Right lobe of liver (tissue), 4 donors: Measurements from ENCODE around the gene PPP4R2.

Experiments
- POLR2A ChIP-seq: fragments of 450-650 bp; IDR thresholded peaks from one replicate; pipeline ENCODE4 v1.6.1; 2017; ENCODE audit warnings: antibody characterized with exemption, mild to moderate bottlenecking
- TF ChIP-seq, protein P1 (sequence below), 4 donors: fragments of 200-600 bp in 3 of 4; fragments of 450-650 bp in 1 of 4; IDR thresholded peaks; one replicate each; pipeline versions ENCODE4 v1.5.1 to v1.8.0; 2016 to 2022; ENCODE audit warnings: antibody characterized with exemption in 4 of 4, mild to moderate bottlenecking in 2 of 4
- donor health status: DM: no; HTN: no; CAD: no.
- donor health status: DM: no; HTN: no; CAD: no.
- donor health status: DM: no; HTN: yes; CAD: no.

- TF ChIP-seq, protein P1, sequence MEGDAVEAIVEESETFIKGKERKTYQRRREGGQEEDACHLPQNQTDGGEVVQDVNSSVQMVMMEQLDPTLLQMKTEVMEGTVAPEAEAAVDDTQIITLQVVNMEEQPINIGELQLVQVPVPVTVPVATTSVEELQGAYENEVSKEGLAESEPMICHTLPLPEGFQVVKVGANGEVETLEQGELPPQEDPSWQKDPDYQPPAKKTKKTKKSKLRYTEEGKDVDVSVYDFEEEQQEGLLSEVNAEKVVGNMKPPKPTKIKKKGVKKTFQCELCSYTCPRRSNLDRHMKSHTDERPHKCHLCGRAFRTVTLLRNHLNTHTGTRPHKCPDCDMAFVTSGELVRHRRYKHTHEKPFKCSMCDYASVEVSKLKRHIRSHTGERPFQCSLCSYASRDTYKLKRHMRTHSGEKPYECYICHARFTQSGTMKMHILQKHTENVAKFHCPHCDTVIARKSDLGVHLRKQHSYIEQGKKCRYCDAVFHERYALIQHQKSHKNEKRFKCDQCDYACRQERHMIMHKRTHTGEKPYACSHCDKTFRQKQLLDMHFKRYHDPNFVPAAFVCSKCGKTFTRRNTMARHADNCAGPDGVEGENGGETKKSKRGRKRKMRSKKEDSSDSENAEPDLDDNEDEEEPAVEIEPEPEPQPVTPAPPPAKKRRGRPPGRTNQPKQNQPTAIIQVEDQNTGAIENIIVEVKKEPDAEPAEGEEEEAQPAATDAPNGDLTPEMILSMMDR (IDR thresholded peaks at IDR 0.05): no peak
- TF ChIP-seq POLR2A: no peak
Observed at GRCh38 chr3:72949016-72949415, 47.6 kb upstream of the PPP4R2 start.
